SK-N-MC (cell line): Measurements from ENCODE around the gene SIX3.

Experiments
- DNase-seq: peaks from one replicate; pipeline ENCODE4 v3.0.0-alpha.2; 2011; ENCODE audit warnings: low read depth, low spot score
- H3K27ac ChIP-seq: fragments of 200-600 bp; sonication (generic); 2 replicates; pipeline ENCODE4 v1.5.1; 2016; ENCODE audit warnings: mixed run types
- H3K36me3 ChIP-seq: fragments of 200-600 bp; sonication (generic); 2 replicates; pipeline ENCODE4 v1.6.1; 2017; ENCODE audit warnings: antibody characterized with exemption, low read length, mixed read lengths; ENCODE audit not compliant: insufficient read depth
- H3K4me3 ChIP-seq: fragments of 200-600 bp; sonication (generic); 2 replicates; pipeline ENCODE4 v1.5.1; 2016
- H3K9ac ChIP-seq: fragments of 200-600 bp; sonication (generic); 2 replicates; pipeline ENCODE4 v1.8.0; 2017; ENCODE audit warnings: mixed run types, mixed read lengths; ENCODE audit not compliant: insufficient read length
- H3K9me3 ChIP-seq: fragments of 200-600 bp; sonication (generic); 2 replicates; pipeline ENCODE4 v1.6.1; 2017; ENCODE audit warnings: low read depth, mild to moderate bottlenecking, antibody characterized with exemption, low read length, moderate library complexity, mixed read lengths
- EZH2 ChIP-seq: fragments of 200-600 bp; sonication (generic); IDR thresholded peaks from one replicate; pipeline ENCODE4 v1.6.1; 2017; ENCODE audit warnings: antibody characterized with exemption
- FOXP2 ChIP-seq: optimal IDR thresholded peaks from 2 replicates; pipeline ENCODE3; 2011; ENCODE audit warnings: mild to moderate bottlenecking, moderate library complexity; ENCODE audit not compliant: insufficient read depth; ENCODE audit errors: extremely low read length, control extremely low read depth
- POLR2AphosphoS5 ChIP-seq: IDR thresholded peaks from 2 replicates; pipeline ENCODE4 v1.6.1; 2012; ENCODE audit warnings: mild to moderate bottlenecking, low read depth, low read length, borderline replicate concordance

Gene SIX3

DNA sequence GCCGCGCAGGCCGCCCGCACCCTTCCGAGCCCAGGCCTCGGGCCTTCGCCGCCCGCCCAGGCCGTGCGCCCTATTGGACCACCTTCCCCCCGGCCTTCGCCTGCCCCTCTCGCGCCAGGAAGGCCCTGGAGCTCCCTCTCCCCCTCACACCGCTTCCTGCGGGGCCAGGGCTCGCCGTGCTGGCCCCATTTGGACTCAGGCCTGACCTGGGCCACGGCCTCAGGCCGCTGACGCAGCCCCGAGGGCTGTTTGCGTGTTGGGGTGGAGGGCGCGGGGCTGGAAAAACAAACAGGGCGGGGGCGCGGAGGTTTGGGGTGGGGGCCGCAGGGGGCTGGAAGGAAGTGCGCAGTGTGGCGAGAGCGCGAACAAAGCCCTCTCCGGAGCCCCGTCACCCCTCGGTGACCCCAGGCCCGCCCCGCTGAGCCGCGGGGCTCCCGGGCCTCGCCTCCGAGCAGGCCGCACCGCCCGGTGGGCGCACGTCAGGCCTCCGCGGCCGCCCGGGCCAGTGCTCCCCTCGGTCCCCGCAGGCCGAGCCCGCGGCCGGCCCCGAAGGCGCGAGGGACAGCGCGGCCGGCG, 12.3 kb upstream of the SIX3 start:
- Histone ChIP-seq H3K4me3 (no peak overlapping the region), H3K9ac (no peak overlapping the region), H3K36me3 (no peaks in the 10 kb centered on the region), H3K9me3 (no peaks in the 10 kb centered on the region), H3K27ac (no peak overlapping the region)
- DNase-seq, result no peak
- TF ChIP-seq POLR2AphosphoS5 (no peak), EZH2 (no peak), FOXP2 (no peak)

DNA sequence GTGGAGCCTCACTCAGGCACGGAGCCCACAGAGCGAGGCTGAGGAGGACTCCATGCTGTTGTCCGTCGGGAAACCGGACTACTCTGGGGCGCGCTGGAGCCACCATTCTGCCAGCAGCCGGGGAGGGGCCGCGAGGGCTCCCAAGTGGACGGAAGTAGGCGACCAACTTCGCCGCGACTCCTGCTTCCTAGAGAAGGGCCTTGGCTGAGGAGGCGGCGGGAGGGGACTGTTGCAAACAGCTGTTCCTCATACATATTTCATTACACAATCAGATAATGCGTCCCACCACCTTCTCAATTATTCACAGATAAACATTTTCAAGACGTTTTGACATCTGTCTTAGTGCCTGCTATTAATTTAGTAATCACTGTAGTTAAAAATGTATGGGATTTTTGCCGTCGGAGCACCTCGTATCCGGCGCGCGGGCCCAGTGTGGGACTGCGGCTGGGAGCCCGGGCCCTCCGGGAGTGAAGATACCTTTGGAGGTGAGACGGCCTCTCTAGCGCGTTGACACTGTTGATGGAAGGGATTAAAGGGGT, 11.7 kb upstream of the SIX3 start:
- no peak for DNase-seq
- Histone ChIP-seq H3K27ac (no peak overlapping the region), H3K9ac (no peak overlapping the region), H3K9me3 (no peaks in the 10 kb centered on the region), H3K36me3 (no peaks in the 10 kb centered on the region), H3K4me3 (peak overlapping the region; percentile 69)
- TF ChIP-seq FOXP2 (no peak), EZH2 (no peak), POLR2AphosphoS5 (no peak)

DNA sequence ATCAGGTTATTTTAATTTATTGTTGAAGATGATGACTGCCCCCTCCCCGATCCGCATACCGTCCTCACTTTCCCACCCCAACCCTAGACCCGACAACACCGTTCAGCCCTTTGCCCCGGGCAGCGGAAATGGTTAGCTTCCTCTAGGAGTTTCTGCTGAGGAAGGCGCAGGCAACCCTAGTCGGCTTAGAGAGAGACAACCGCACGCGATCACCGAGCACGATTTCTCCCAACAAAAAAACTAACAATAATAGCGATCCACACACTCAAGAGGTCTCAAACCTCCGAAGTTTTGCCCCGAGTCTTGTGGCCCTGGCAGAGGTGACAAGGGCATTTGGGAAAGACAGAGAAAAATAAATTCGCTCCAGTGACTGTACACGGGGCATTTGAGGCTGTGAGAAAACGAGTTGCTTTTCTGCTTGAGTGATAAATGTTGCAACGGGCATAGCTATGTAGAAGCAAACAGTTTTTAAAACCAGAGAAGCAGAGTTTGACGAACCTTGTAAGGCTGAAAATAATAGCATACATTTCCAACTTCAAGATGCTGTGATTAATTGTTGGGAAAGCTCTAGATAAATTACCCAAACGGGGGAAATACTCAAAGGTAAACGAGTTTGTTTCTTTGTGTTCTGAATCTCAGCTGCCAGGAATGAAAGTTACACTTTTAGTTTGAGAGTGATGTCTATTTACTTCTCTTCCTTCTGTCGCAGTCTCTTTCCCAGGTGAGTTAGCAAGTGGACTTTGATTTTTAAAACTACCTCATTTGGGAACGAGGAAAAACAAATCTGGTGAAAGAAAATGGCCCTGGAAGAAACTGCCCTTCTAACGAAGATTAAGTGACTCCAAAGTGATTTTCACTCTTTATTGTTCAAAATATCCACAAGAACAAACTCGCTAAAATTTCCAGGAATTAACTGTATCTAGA, 11.0 kb upstream of the SIX3 start:
- Histone ChIP-seq H3K9me3 (no peaks in the 10 kb centered on the region), H3K9ac (peak overlapping the region; percentile 56), H3K4me3 (peak overlapping the region; percentile 69), H3K36me3 (no peaks in the 10 kb centered on the region), H3K27ac (0 out of 2 replicates have a peak overlapping the region, but pooled peaks have one; percentile 48)
- TF ChIP-seq FOXP2 (no peak), EZH2 (no peak), POLR2AphosphoS5 (no peak)
- peak; percentile 40 for DNase-seq

DNA sequence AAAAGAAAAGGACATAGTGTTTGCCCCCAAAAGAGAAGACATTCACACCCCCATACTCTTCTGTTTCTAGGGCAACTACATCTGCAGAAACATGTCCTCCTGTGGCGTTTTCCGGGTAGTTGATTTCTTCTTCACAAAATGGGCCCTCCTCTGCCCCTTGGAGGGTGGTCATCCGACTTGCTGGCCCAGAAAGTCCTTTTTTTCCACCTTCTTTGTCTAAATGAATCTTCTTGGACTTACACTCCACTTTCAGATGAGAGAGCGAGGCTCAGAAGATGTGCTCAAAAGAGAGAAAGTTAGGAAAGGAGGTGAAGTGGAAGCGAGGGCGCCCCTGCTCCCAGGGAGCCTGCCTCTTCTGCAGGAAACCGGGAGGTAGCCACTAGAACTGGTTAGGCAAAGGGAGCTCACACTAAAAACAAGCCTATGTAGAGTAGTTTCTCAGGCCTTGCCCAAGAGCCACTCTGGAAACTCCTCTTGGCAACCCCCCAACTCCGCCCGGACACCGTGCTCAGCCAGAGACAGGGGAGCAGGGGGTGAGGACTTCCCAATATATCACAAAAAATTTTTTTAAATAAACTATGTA, 10.2 kb upstream of the SIX3 start:
- H3K9me3 ChIP-seq, result no peaks in the 10 kb centered on the region
- no peak for DNase-seq
- TF ChIP-seq EZH2, result no peak
- TF ChIP-seq POLR2AphosphoS5, result no peak
- no peak for TF ChIP-seq FOXP2

DNA sequence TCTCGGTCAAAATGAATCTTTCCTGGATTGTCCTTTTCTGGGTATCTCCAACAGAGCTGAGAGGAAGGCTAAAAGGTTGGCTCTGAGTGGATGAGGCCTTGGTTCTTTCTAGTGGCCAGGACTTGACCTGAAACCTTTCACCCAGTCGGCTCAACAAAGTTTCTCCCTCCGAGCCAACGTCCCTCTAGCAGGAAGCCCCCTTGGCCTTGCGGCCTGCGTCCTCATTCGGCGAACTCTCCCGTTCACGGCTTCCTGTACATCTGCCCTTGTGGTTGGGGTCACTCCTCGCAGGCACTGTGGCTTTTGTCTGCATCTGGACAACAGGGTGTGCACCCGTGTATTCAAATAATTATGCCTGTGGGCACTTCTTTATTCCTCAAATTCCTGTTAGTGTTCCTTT, 9.4 kb upstream of the SIX3 start:
- TF ChIP-seq FOXP2, result no peak
- TF ChIP-seq EZH2, result no peak
- no peak for TF ChIP-seq POLR2AphosphoS5

More for the DNA sequence above, 10.2 kb upstream of the SIX3 start:
- Histone ChIP-seq H3K36me3 (no peaks in the 10 kb centered on the region), H3K4me3 (no peak overlapping the region), H3K27ac (no peak overlapping the region), H3K9ac (no peak overlapping the region)

DNA sequence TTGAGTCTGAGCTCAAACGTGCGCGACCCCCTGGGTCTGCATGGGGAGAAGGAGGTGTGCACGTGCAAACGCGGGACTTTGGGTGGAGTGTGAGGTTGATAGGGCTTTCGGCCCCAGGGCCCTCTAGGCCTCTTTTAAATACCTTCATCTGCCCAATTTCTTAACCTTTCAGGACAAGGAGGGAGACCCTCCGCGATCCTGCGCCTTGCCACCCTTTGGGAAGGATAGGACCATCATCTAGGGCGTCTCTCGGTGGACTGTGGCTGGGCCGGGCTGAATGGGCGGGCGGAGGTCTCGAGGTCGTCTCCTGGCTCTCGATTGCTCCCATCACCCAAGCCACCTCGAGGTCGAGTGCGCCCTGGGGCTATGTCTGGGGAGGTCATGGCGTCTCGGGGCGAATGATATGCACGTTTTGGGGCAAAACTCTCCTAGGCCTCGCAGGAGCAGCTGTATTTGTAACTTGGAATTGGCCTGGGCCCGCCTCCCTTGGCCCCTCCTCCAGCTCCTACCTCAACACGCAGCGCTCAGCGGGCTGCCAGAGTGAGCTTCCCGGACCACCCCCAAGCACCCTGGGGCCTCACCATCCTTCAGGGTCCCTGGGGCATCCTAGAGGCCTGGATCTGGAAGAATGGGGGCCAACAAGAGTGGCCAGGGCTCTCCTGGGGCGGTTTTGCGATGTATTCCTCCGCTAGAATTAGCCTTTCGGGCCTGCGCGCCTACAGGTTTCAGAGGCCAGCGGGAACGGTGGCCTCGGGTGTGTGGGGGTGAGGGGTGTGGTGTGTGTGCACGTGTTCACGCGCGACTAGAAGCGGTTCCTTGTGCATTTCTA, 8.7 kb upstream of the SIX3 start:
- Histone ChIP-seq H3K27ac (no peak overlapping the region), H3K9me3 (no peaks in the 10 kb centered on the region), H3K36me3 (no peaks in the 10 kb centered on the region), H3K9ac (no peak overlapping the region), H3K4me3 (no peak overlapping the region)
- DNase-seq, result no peak
- no peak for TF ChIP-seq FOXP2
- no peak for TF ChIP-seq EZH2
- no peak for TF ChIP-seq POLR2AphosphoS5

More for the DNA sequence above, 9.4 kb upstream of the SIX3 start:
- no peak for DNase-seq
- Histone ChIP-seq H3K4me3 (no peak overlapping the region), H3K9ac (no peak overlapping the region), H3K36me3 (no peaks in the 10 kb centered on the region), H3K9me3 (no peaks in the 10 kb centered on the region), H3K27ac (no peak overlapping the region)

DNA sequence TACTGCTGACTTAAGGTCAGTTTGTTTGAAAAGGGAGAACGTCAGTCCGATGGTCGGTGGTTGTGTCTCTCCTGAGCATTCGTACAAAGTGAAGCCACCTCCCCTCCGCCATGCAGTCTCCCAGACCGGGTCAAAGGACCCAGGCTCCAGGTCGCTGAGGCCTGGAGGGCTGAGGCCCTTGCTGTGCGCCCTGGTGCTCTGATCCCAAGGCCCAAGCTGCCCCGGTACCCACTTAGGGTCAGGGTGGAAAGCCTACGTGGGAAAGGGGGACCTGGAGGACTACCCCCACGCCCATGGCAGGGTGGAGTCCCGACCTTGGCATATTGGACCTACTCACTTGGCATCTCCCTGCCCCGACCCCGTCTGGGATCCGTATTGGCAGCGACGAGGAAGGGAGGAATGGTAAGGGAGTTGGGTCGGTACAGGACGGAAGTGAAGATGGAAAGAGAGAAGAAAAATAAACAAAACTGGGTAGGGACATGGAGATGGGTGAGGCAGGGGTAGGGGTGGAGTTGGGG, 8.0 kb upstream of the SIX3 start:
- DNase-seq, result no peak
- Histone ChIP-seq H3K27ac (no peak overlapping the region), H3K9me3 (no peaks in the 10 kb centered on the region), H3K36me3 (no peaks in the 10 kb centered on the region), H3K4me3 (peak overlapping the region; percentile 84), H3K9ac (no peak overlapping the region)
- no peak for TF ChIP-seq POLR2AphosphoS5
- TF ChIP-seq FOXP2, result no peak
- TF ChIP-seq EZH2, result no peak
